ENCODE measurements around the gene SLFN14.
"Not testable (repeated sequence)": the region's sequence is repeated elsewhere in the genome, so short reads cannot be mapped to it uniquely, and the experiment has no call there.

SLFN14 gene

GRCh38 chr17:35529866-35530265 is 30.8 kb downstream of the SLFN14 start:
- no peak for DNase-seq (ENCODE audit: extremely low read depth, low read depth)
- no peak for TF ChIP-seq CTCF (IDR thresholded peaks at IDR 0.05; ENCODE audit: low read depth, low read length, missing control alignments)
- no peak overlapping the region for H3K4me3 ChIP-seq (replicated peaks; ENCODE audit: low read depth, low read length)

- H3K4me3 ChIP-seq (replicated peaks; ENCODE audit: low read depth, low read length); DNase-seq (ENCODE audit: extremely low read depth, low read depth): not testable (repeated sequence)
Measured at GRCh38 chr17:35529326-35529725, 31.3 kb downstream of the SLFN14 start.

- no peak for DNase-seq (ENCODE audit: extremely low read depth, low read depth)
- TF ChIP-seq CTCF (IDR thresholded peaks at IDR 0.05; ENCODE audit: low read depth, low read length, missing control alignments) = no peak
- no peak overlapping the region for H3K4me3 ChIP-seq (replicated peaks; ENCODE audit: low read depth, low read length)
Measured at GRCh38 chr17:35523296-35523695, 37.3 kb downstream of the SLFN14 start.

GRCh38 chr17:35521654-35522256 is 38.9 kb downstream of the SLFN14 start:
- not testable (repeated sequence) for H3K4me3 ChIP-seq (replicated peaks; ENCODE audit: low read depth, low read length); DNase-seq (ENCODE audit: extremely low read depth, low read depth)

GRCh38 chr17:35521150-35521549 is 39.5 kb downstream of the SLFN14 start:
- H3K4me3 ChIP-seq (replicated peaks; ENCODE audit: low read depth, low read length) = no peak overlapping the region
- TF ChIP-seq CTCF (IDR thresholded peaks at IDR 0.05; ENCODE audit: low read depth, low read length, missing control alignments) = no peak
- no peak for DNase-seq (ENCODE audit: extremely low read depth, low read depth)

- DNase-seq (ENCODE audit: extremely low read depth, low read depth) = no peak
- H3K4me3 ChIP-seq (replicated peaks; ENCODE audit: low read depth, low read length) = no peak overlapping the region
- no peak for TF ChIP-seq CTCF (IDR thresholded peaks at IDR 0.05; ENCODE audit: low read depth, low read length, missing control alignments)
Measured at GRCh38 chr17:35519906-35520442, 40.6 kb downstream of the SLFN14 start.

- TF ChIP-seq CTCF (IDR thresholded peaks at IDR 0.05; ENCODE audit: low read depth, low read length, missing control alignments) = no peak
- DNase-seq (ENCODE audit: extremely low read depth, low read depth) = no peak
- H3K4me3 ChIP-seq (replicated peaks; ENCODE audit: low read depth, low read length) = no peak overlapping the region
Measured at GRCh38 chr17:35519439-35519838, 41.2 kb downstream of the SLFN14 start.

GRCh38 chr17:35518431-35518830 is 42.2 kb downstream of the SLFN14 start:
- DNase-seq (ENCODE audit: extremely low read depth, low read depth); H3K4me3 ChIP-seq (replicated peaks; ENCODE audit: low read depth, low read length): not testable (repeated sequence)
